K562 (cell line): ENCODE measurements around the gene NEK2. TPM values are rescaled to one million over a fixed set of nuclear protein-coding genes. Genes with fewer than 3 reads are reported as not detected.

ENCODE experiments used
- ADNP ChIP-seq: fragments of 200-800 bp; sonication (Bioruptor generic); IDR thresholded peaks from 2 replicates; pipeline ENCODE4 v1.6.1; 2016; ENCODE audit warnings: missing genetic modification characterization, missing compliant biosample characterization
- HMGXB4 ChIP-seq: sonication (generic); formaldehyde crosslinking; IDR thresholded peaks from 2 replicates; pipeline ENCODE4 v1.8.1; 2023; ENCODE audit warnings: mild to moderate bottlenecking, missing genetic modification reagents
- JUNB ChIP-seq: fragments of 450-650 bp; formaldehyde crosslinking; conservative IDR thresholded peaks from 2 replicates; pipeline ENCODE4 v1.4.0; 2020; ENCODE audit warnings: mild to moderate bottlenecking
- MGA ChIP-seq: fragments of 450-650 bp; IDR thresholded peaks from 2 replicates; pipeline ENCODE4 v1.6.1; 2016; ENCODE audit warnings: mild to moderate bottlenecking, moderate library complexity
- ZNF695 ChIP-seq: fragments of 450-650 bp; formaldehyde crosslinking; IDR thresholded peaks from 2 replicates; pipeline ENCODE4 v1.4.0; 2020; ENCODE audit warnings: mild to moderate bottlenecking, moderate library complexity
- polyA plus RNA-seq, 8 experiments: library from polyadenylated mRNA; depleted of rRNA in 4 of 8; stranded (reverse) in 5 of 8; unstranded in 3 of 8; fragments of >200 nt; fragmentation: Nextera tagmentation in 2 of 8; fragmentation: Illumina TruSeq in 1 of 8; extraction: Ambion mirVana in 2 of 8; extraction: Trizol in 1 of 8; gene quantifications; 2 replicates each; pipeline versions ENCODE4 v1.2.1 to v1.2.3, GENCODE V29; 2011 to 2014; ENCODE audit warnings: inconsistent platforms in 1 of 8, missing spikeins in 1 of 8
- total RNA-seq, 7 experiments: library from RNA; depleted of rRNA in 6 of 7; stranded (reverse); fragments of >200 nt in 6 of 7; fragmentation: Illumina TruSeq in 2 of 7; extraction: Trizol in 2 of 7; gene quantifications; 2 replicates each; pipeline versions ENCODE4 v1.2.1 to v1.2.3, GENCODE V29; 2011 to 2021; ENCODE audit warnings: low replicate concordance in 1 of 7

NEK2 gene
- total and polyA plus RNA-seq, 9 of the 15 experiments (the other 6 are each of a cell fraction or from before 2014, with no cell fraction given), result 30.0 to 74.7 (median 66.4) TPM

- TF ChIP-seq MGA (no peak), ADNP (tag) (no peak), HMGXB4 (CRISPR knock-in tag) (0 out of 2 replicates have a peak, but pooled peaks have one; percentile 59), ZNF695 (no peak), JUNB (CRISPR knock-in tag) (no peak)
These were observed 23.0 kb upstream of the NEK2 start (continued) for GRCh38 chr1:211698161-211699026.
